HepG2 (cell line): ENCODE data around the gene WHAMM. TPM values are rescaled to one million over a fixed set of nuclear protein-coding genes. Genes with fewer than 3 reads are reported as not detected.

Experiments
- ATF3 ChIP-seq: sonication (generic); formaldehyde crosslinking; IDR thresholded peaks from 2 replicates; pipeline ENCODE4 v1.4.0; 2020; ENCODE audit warnings: missing genetic modification reagents
- E2F1 ChIP-seq: sonication (generic); formaldehyde crosslinking; IDR thresholded peaks from 2 replicates; pipeline ENCODE4 v1.5.0; 2020; ENCODE audit warnings: missing genetic modification reagents
- GLI4 ChIP-seq: sonication (generic); formaldehyde crosslinking; IDR thresholded peaks from 2 replicates; pipeline ENCODE4 v1.5.1; 2020; ENCODE audit warnings: missing genetic modification reagents, mild to moderate bottlenecking, moderate library complexity, borderline replicate concordance
- HBP1 ChIP-seq: IDR thresholded peaks from 2 replicates; pipeline ENCODE4 v1.6.1; 2016; ENCODE audit warnings: low read depth, control low read depth
- MAFG ChIP-seq: sonication (generic); formaldehyde crosslinking; IDR thresholded peaks from 2 replicates; pipeline ENCODE4 v1.5.1; 2020; ENCODE audit warnings: mild to moderate bottlenecking, missing genetic modification reagents
- NFE2 ChIP-seq: sonication (generic); formaldehyde crosslinking; IDR thresholded peaks from 2 replicates; pipeline ENCODE4 v1.4.0; 2020; ENCODE audit warnings: missing genetic modification reagents
- RELA ChIP-seq: sonication (generic); formaldehyde crosslinking; IDR thresholded peaks from 2 replicates; pipeline ENCODE4 v1.4.0; 2020; ENCODE audit warnings: missing genetic modification reagents
- SATB2 ChIP-seq: sonication (generic); formaldehyde crosslinking; IDR thresholded peaks from 2 replicates; pipeline ENCODE4 v1.5.0; 2020; ENCODE audit warnings: missing genetic modification reagents
- SNAPC5 ChIP-seq: sonication (generic); formaldehyde crosslinking; IDR thresholded peaks from 2 replicates; pipeline ENCODE4 v1.8.1; 2023; ENCODE audit warnings: mild to moderate bottlenecking, missing genetic modification reagents, borderline replicate concordance
- SOX6 ChIP-seq, 2 experiments: fragments of 450-650 bp in 1 of 2; sonication (generic) in 1 of 2; formaldehyde crosslinking in 1 of 2; IDR thresholded peaks; 2 replicates each; pipeline versions ENCODE4 v1.4.0 to v1.6.1; 2017 to 2020; ENCODE audit warnings: antibody characterized with exemption in 1 of 2, mild to moderate bottlenecking in 1 of 2, missing genetic modification reagents in 1 of 2
- UBTF ChIP-seq: sonication (generic); formaldehyde crosslinking; IDR thresholded peaks from 2 replicates; pipeline ENCODE4 v1.4.0; 2020; ENCODE audit warnings: mild to moderate bottlenecking, missing genetic modification reagents
- ZBTB25 ChIP-seq: IDR thresholded peaks from 2 replicates; pipeline ENCODE4 v1.6.1; 2018; ENCODE audit warnings: missing genetic modification reagents
- ZNF431 ChIP-seq: sonication (generic); formaldehyde crosslinking; IDR thresholded peaks from 2 replicates; pipeline ENCODE4 v1.9.0; 2022; ENCODE audit warnings: missing genetic modification reagents, low read depth, mild to moderate bottlenecking, borderline replicate concordance
- ZNF510 ChIP-seq: sonication (generic); formaldehyde crosslinking; IDR thresholded peaks from 2 replicates; pipeline ENCODE4 v1.4.0; 2020; ENCODE audit warnings: low read depth, mild to moderate bottlenecking, missing genetic modification reagents
- ZNF512B ChIP-seq: sonication (generic); formaldehyde crosslinking; IDR thresholded peaks from 2 replicates; pipeline ENCODE4 v1.5.1; 2020; ENCODE audit warnings: missing genetic modification reagents, mild to moderate bottlenecking, borderline replicate concordance
- ZNF513 ChIP-seq: sonication (generic); formaldehyde crosslinking; conservative IDR thresholded peaks from 2 replicates; pipeline ENCODE4 v1.5.0; 2020; ENCODE audit warnings: missing genetic modification reagents
- polyA plus RNA-seq, 8 experiments: library from polyadenylated mRNA; depleted of rRNA in 3 of 8; stranded (reverse) in 7 of 8; unstranded in 1 of 8; fragments of >200 nt; fragmentation: Illumina TruSeq in 4 of 8; extraction: Trizol in 4 of 8; gene quantifications; 2 replicates each; pipeline versions ENCODE4 v1.2.1 to v1.2.3, GENCODE V29; 2011 to 2016; ENCODE audit warnings: low read depth in 4 of 8, missing spikeins in 1 of 8, mixed read lengths in 1 of 8; ENCODE audit not compliant: insufficient read depth in 1 of 8
- total RNA-seq, 5 experiments: library from RNA; depleted of rRNA; stranded (reverse); fragments of >200 nt; fragmentation: Illumina TruSeq; extraction: Trizol; gene quantifications; 2 replicates each; pipeline ENCODE4 v1.2.3, GENCODE V29; 2016; ENCODE audit warnings: low read depth in 1 of 5

The WHAMM gene
- total and polyA plus RNA-seq, 2 of the 13 experiments (the other 11 are each of a cell fraction or from before 2014, with no cell fraction given), result 2.9 to 3.0 TPM

GRCh38 chr15:82809308-82810060, at the start of gene WHAMM (continued):
- TF ChIP-seq ZBTB25 (CRISPR knock-in tag), result no peak
- no peak for TF ChIP-seq NFE2 (CRISPR knock-in tag)
- TF ChIP-seq ATF3 (CRISPR knock-in tag), result no peak
- 0 out of 2 replicates have a peak, but pooled peaks have one; percentile 39 for TF ChIP-seq ZNF510 (CRISPR knock-in tag)
- no peak; the same call in 1 of the 2 replicates for TF ChIP-seq HBP1
- no peak for TF ChIP-seq SOX6 (IDR thresholded peaks at IDR 0.05)
- TF ChIP-seq SOX6 (CRISPR knock-in tag; IDR thresholded peaks at IDR 0.05), result peak; percentile 16; the same call in 1 of the 2 replicates
- no peak for TF ChIP-seq MAFG (CRISPR knock-in tag)
- peak; percentile 91 for TF ChIP-seq UBTF (CRISPR knock-in tag)
- peak; percentile 71; the same call in 1 of the 2 replicates for TF ChIP-seq GLI4 (CRISPR knock-in tag)
- no peak for TF ChIP-seq ZNF431 (CRISPR knock-in tag)
- TF ChIP-seq ZNF513 (CRISPR knock-in tag), result no peak
- TF ChIP-seq RELA (CRISPR knock-in tag), result no peak
- TF ChIP-seq ZNF512B, result no peak
- no peak for TF ChIP-seq SATB2 (CRISPR knock-in tag)
- no peak; the same call in 1 of the 2 replicates for TF ChIP-seq E2F1
- no peak for TF ChIP-seq SNAPC5 (CRISPR knock-in tag)
